GM12878 (cell line): ENCODE data around the gene NPAS2. TPM values are rescaled to one million over a fixed set of nuclear protein-coding genes. Genes with fewer than 3 reads are reported as not detected.

Source experiments
- ATAC-seq: fragments of 200-7000 bp; cut with Tn5 transposase; 3 replicates; pipeline ENCODE4 v1.9.1; 2020; ENCODE audit warnings: mild to moderate bottlenecking, moderate library complexity
- BruUV-seq: library from RNA; stranded (reverse); fragments of 400-500 nt; replicated peaks from 2 replicates; lab custom pipeline; 2021; lab: Mats Ljungman, UMichigan
- CTCF ChIA-PET: fragments of 300-600 bp; sonication (Branson Sonifier 250); formaldehyde crosslinking; extraction: SDS; loops from one replicate; lab custom pipeline; 2021; ENCODE audit warnings: inconsistent platforms; lab: Yijun Ruan, JAX
- POLR2A ChIA-PET: fragments of 350-600 bp; formaldehyde crosslinking; extraction: SDS; loops from one replicate; lab custom pipeline; 2021; ENCODE audit warnings: inconsistent platforms; lab: Charles Lee
- RAD21 ChIA-PET: fragments of 300-600 bp; sonication (Branson Sonifier 250); formaldehyde crosslinking; loops from one replicate; lab custom pipeline; 2023; ENCODE audit warnings: antibody characterized with exemption; ENCODE audit not compliant: unreplicated experiment; lab: Charles Lee
- SMC1A ChIA-PET: fragments of 300-600 bp; sonication (Branson Sonifier 250); formaldehyde crosslinking; loops from one replicate; lab custom pipeline; 2023; ENCODE audit not compliant: unreplicated experiment, uncharacterized antibody; lab: Charles Lee
- DNase-seq: peaks from one replicate; pipeline ENCODE4 v3.0.0-alpha.2; 2011; ENCODE audit warnings: low read depth, low spot score
- FAIRE-seq: peaks from 3 replicates; lab custom pipeline; 2011; peaks lifted over from hg19 to GRCh38; lab: Jason Lieb, UNC
- H2AFZ ChIP-seq: 2 replicates; pipeline ENCODE4 v1.6.0; 2011; ENCODE audit warnings: low read depth, low read length, control low read depth; ENCODE audit not compliant: control insufficient read depth
- H3K27ac ChIP-seq: 2 replicates; pipeline ENCODE4 v1.5.1; 2011; ENCODE audit warnings: control low read depth; ENCODE audit not compliant: control insufficient read depth, insufficient read depth
- H3K27me3 ChIP-seq, 2 experiments: replicated peaks in 1 of 2; 2 replicates each; pipeline versions ENCODE4 v1.6.0 to v1.6.1; 2011; ENCODE audit warnings: low read length in 1 of 2; ENCODE audit not compliant: control insufficient read depth in 2 of 2, insufficient read depth in 2 of 2
- H3K36me3 ChIP-seq, 2 experiments: 2 replicates each; pipeline ENCODE4 v1.5.1; 2011; ENCODE audit warnings: low read length in 1 of 2; ENCODE audit not compliant: control insufficient read depth in 2 of 2, insufficient read depth in 2 of 2
- H3K4me1 ChIP-seq: 2 replicates; pipeline ENCODE4 v1.6.1; 2011; ENCODE audit warnings: mild to moderate bottlenecking, low read length, moderate library complexity, mixed read lengths; ENCODE audit not compliant: control insufficient read depth, insufficient read depth
- H3K4me2 ChIP-seq: 2 replicates; pipeline ENCODE4 v1.6.0; 2011; ENCODE audit warnings: control low read depth; ENCODE audit not compliant: control insufficient read depth, insufficient read depth
- H3K4me3 ChIP-seq: fragments of 200-600 bp; sonication (generic); 2 replicates; pipeline ENCODE4 v1.5.1; 2016
- H3K79me2 ChIP-seq: 2 replicates; pipeline ENCODE4 v1.6.0; 2011; ENCODE audit warnings: low read length; ENCODE audit not compliant: control insufficient read depth, insufficient read depth
- H3K9ac ChIP-seq: 2 replicates; pipeline ENCODE4 v1.8.0; 2011; ENCODE audit warnings: low read length, control low read depth, mixed read lengths; ENCODE audit not compliant: control insufficient read depth, insufficient read depth
- H3K9me3 ChIP-seq: replicated peaks from 3 replicates; pipeline ENCODE4 v1.5.1; 2011; ENCODE audit warnings: mild to moderate bottlenecking, low read length; ENCODE audit not compliant: control insufficient read depth, insufficient read depth
- H4K20me1 ChIP-seq: 2 replicates; pipeline ENCODE4 v1.6.0; 2011; ENCODE audit not compliant: control insufficient read depth, insufficient read depth
- BACH1 ChIP-seq: fragments of 450-650 bp; IDR thresholded peaks from 2 replicates; pipeline ENCODE4 v1.6.1; 2017; ENCODE audit warnings: mild to moderate bottlenecking, borderline replicate concordance
- CBFB ChIP-seq: IDR thresholded peaks from 2 replicates; pipeline ENCODE4 v1.6.1; 2016; ENCODE audit warnings: antibody characterized with exemption, low read depth
- ETV6 ChIP-seq, 2 experiments: fragments of 450-650 bp in 1 of 2; IDR thresholded peaks in 1 of 2; conservative IDR thresholded peaks in 1 of 2; 2 replicates each; pipeline ENCODE4 v1.6.1; 2014; ENCODE audit warnings: antibody characterized with exemption in 1 of 2, borderline replicate concordance in 1 of 2, low read depth in 1 of 2, mild to moderate bottlenecking in 1 of 2, moderate library complexity in 1 of 2
- FOS ChIP-seq: IDR thresholded peaks from 3 replicates; pipeline ENCODE4 v1.6.1; 2011; ENCODE audit warnings: borderline replicate concordance; ENCODE audit not compliant: insufficient read length; ENCODE audit errors: extremely low read depth
- MTA3 ChIP-seq: IDR thresholded peaks from 2 replicates; pipeline ENCODE4 v1.6.1; 2012; ENCODE audit warnings: low read length, inconsistent platforms, borderline replicate concordance
- SIN3A ChIP-seq: IDR thresholded peaks from 2 replicates; pipeline ENCODE4 v1.6.1; 2012; ENCODE audit warnings: low read depth, low read length, improper control_type of control experiment
- TCF7 ChIP-seq: IDR thresholded peaks from 2 replicates; pipeline ENCODE4 v1.6.1; 2014; ENCODE audit warnings: antibody characterized with exemption, borderline replicate concordance
- WRNIP1 ChIP-seq: IDR thresholded peaks from 2 replicates; pipeline ENCODE4 v1.6.1; 2011; ENCODE audit warnings: low read depth, low read length, improper control_type of control experiment, borderline replicate concordance
- WGBS: methylation state at CpG from one replicate; pipeline ENCODE4 v1.1.6; 2016; ENCODE audit warnings: low lambda C conversion rate; ENCODE audit not compliant: insufficient replicate concordance, insufficient coverage; ENCODE audit errors: missing lambda C conversion rate; 5-methylcytosine and 5-hydroxymethylcytosine counted together
- in situ Hi-C: fragments of 300-500 bp; cut with MboI; formaldehyde crosslinking; loops from 9 replicates; pipeline ENCODE4 v1.14.3; 2018; ENCODE audit warnings: mixed read lengths
- intact Hi-C: fragments of 100-400 bp; cut with micrococcal nuclease; formaldehyde crosslinking; loops from one replicate; pipeline ENCODE4 v1.14.2; 2022; ENCODE audit not compliant: unreplicated experiment
- polyA plus RNA-seq, 11 experiments: library from polyadenylated mRNA; depleted of rRNA in 4 of 11; unstranded in 6 of 11; stranded (reverse) in 5 of 11; fragments of >200 nt; fragmentation: Nextera tagmentation in 4 of 11; fragmentation: Illumina TruSeq in 1 of 11; extraction: Ambion mirVana in 4 of 11; extraction: Trizol in 1 of 11; gene quantifications; 1 replicate in 1 of 11; 2 replicates in 10 of 11; pipeline versions ENCODE4 v1.2.1 to v1.2.3, GENCODE V29; 2011 to 2016; ENCODE audit warnings: inconsistent platforms in 2 of 11, missing spikeins in 2 of 11, low read depth in 1 of 11
- total RNA-seq, 4 experiments: library from RNA; depleted of rRNA in 3 of 4; stranded (reverse); fragments of >200 nt in 3 of 4; fragmentation: Illumina TruSeq in 1 of 4; extraction: Trizol in 1 of 4; gene quantifications; 2 replicates each; pipeline versions ENCODE4 v1.2.1 to v1.2.3, GENCODE V29; 2013 to 2021
- TF ChIP-seq, protein P1 (sequence below), 3 experiments: IDR thresholded peaks in 2 of 3; conservative IDR thresholded peaks in 1 of 3; 2 replicates each; pipeline ENCODE4 v1.5.1; 2011; ENCODE audit warnings: low read depth in 3 of 3, low read length in 3 of 3, mild to moderate bottlenecking in 3 of 3, control low read depth in 2 of 3, moderate library complexity in 2 of 3, inconsistent platforms in 1 of 3, mixed read lengths in 1 of 3; ENCODE audit not compliant: control insufficient read depth in 2 of 3, insufficient read depth in 1 of 3; ENCODE audit errors: extremely low read depth in 1 of 3

NPAS2 gene
- total and polyA plus RNA-seq, 10 of the 15 experiments (the other 5 are each of a cell fraction or from before 2014, with no cell fraction given): 0.08 TPM; not detected in 9

DNA sequence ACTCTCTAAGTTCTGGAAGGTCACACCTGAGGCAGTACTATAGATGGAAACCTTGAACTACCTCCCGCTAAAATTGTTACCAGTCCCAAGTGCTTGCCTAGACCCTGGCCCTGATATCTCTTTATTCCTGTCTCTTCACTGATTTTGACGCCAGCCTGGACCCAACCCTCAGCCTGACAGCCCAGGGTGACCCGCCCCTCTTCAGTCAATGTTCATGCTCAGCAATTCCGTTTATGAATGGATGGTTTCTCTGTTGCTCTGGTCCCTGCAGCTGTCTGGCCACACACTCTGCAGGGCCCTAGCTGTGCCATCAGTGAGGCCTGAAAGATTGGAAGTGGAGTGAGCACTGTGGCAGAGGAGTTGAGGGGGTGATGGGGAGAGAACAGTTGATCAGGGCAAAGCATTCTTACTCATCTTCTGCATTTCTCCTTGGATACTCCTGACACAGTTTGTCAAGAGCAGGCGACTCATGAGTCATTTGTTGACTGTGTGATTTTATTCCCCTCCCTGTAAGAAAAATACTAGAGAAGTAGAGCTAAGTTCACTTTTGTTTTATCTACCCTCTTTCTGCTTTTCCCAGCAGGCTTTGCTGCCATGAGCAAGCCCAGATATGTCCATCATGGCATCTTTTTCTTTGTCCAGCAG, 46.0 kb downstream of the NPAS2 start:
- Histone ChIP-seq H3K36me3 (no peaks in the 10 kb centered on the region), H3K4me3 (no peak overlapping the region), H3K4me1 (no peaks in the 10 kb centered on the region), H2AFZ (no peak overlapping the region), H3K27me3 (peaks cover 3 to 4% of the 10 kb centered on the region in 2 experiments; a peak in 3 of 4 replicates), H3K4me2 (no peak overlapping the region), H3K9ac (no peak overlapping the region), H3K27ac (no peak overlapping the region), H3K79me2 (no peaks in the 10 kb centered on the region), H4K20me1 (no peaks in the 10 kb centered on the region), H3K9me3 (no peaks in the 10 kb centered on the region; the same call in 2 of the 3 replicates)
- WGBS: 29% methylated on average over 5 of the region's 5 CpGs
- ChIA-PET SMC1A (interaction anchor here (1.4 kb wide), 1 partner anchor 120 kb away, joined by 3 read pairs; no protein-coding TSS in a partner anchor), CTCF (interaction anchor here (1.0 kb wide), 1 partner anchor 9 kb away, joined by 4 read pairs; no protein-coding TSS in a partner anchor), RAD21 (no interaction called here), POLR2A (no interaction called here)
- FAIRE-seq: no peak
- BruUV-seq: no TSS peak
- in situ Hi-C loops: no loop called here
- intact Hi-C loops: no loop called here
- DNase-seq: no peak
- TF ChIP-seq BACH1 (no peak), MTA3 (no peak), TCF7 (no peak), FOS (no peak), WRNIP1 (no peak), ETV6 (conservative IDR thresholded peaks at IDR 0.05 in 1 of 2, IDR thresholded peaks at IDR 0.05 in 1 of 2; ENCODE audit: borderline replicate concordance in 1 of 2, low read depth in 1 of 2) (no peak), CBFB (no peak), SIN3A (no peak)
- TF ChIP-seq, protein P1, sequence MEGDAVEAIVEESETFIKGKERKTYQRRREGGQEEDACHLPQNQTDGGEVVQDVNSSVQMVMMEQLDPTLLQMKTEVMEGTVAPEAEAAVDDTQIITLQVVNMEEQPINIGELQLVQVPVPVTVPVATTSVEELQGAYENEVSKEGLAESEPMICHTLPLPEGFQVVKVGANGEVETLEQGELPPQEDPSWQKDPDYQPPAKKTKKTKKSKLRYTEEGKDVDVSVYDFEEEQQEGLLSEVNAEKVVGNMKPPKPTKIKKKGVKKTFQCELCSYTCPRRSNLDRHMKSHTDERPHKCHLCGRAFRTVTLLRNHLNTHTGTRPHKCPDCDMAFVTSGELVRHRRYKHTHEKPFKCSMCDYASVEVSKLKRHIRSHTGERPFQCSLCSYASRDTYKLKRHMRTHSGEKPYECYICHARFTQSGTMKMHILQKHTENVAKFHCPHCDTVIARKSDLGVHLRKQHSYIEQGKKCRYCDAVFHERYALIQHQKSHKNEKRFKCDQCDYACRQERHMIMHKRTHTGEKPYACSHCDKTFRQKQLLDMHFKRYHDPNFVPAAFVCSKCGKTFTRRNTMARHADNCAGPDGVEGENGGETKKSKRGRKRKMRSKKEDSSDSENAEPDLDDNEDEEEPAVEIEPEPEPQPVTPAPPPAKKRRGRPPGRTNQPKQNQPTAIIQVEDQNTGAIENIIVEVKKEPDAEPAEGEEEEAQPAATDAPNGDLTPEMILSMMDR (IDR thresholded peaks at IDR 0.05 in 2 of 3, conservative IDR thresholded peaks at IDR 0.05 in 1 of 3; ENCODE audit: control insufficient read depth in 2 of 3, extremely low read depth in 1 of 3, insufficient read depth in 1 of 3, low read depth in 3 of 3, low read length in 3 of 3): no peak
- ATAC-seq: no peak
